GM12874 (cell line): Measurements from ENCODE around the gene MAP3K5.

Experiments used
- TF ChIP-seq, protein P1 (sequence below): IDR thresholded peaks from 2 replicates; pipeline ENCODE4 v1.5.1; 2011; ENCODE audit warnings: low read depth, mild to moderate bottlenecking, control low read depth, low read length, moderate library complexity; ENCODE audit not compliant: insufficient read depth

Gene MAP3K5

DNA sequence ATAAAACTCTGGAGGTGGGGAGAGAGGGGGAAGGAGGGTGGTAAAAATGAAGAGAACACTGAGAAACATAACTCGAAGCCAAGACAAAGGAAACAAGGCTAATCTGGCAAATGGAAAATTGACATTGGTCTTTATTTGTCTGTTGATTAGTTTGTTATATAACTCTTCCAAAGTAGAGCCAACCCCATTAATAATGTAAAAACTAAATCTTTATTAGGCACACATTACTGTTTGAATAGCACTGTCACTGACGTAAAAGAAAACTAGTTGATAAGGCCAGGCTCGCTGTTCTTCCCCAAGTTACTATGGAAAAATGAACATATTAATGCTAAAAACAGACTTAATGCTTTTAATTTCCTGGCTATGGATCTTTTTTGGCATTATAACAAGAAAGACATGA is 110.0 kb downstream of the MAP3K5 start:
- TF ChIP-seq, protein P1, sequence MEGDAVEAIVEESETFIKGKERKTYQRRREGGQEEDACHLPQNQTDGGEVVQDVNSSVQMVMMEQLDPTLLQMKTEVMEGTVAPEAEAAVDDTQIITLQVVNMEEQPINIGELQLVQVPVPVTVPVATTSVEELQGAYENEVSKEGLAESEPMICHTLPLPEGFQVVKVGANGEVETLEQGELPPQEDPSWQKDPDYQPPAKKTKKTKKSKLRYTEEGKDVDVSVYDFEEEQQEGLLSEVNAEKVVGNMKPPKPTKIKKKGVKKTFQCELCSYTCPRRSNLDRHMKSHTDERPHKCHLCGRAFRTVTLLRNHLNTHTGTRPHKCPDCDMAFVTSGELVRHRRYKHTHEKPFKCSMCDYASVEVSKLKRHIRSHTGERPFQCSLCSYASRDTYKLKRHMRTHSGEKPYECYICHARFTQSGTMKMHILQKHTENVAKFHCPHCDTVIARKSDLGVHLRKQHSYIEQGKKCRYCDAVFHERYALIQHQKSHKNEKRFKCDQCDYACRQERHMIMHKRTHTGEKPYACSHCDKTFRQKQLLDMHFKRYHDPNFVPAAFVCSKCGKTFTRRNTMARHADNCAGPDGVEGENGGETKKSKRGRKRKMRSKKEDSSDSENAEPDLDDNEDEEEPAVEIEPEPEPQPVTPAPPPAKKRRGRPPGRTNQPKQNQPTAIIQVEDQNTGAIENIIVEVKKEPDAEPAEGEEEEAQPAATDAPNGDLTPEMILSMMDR, result no peak

DNA sequence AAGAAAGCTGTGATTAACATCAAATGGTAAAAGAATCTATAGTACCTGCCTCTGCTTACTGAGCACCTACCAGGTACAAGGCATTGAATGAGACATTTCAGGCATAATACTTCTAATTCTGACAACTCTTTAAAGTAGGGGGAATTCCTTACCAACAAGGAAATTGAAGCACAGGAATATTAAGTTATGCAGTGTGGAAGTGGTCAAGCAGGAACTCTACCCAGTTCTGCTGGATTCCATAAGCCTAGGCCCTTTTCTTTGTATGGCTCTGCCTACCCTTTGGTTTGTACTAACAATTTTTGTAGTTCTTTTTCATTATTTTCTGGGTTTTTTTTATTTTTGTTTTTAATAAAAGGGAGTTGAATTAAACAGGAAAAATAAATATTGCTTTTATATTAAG is 114.5 kb downstream of the MAP3K5 start:
- TF ChIP-seq, protein P1, result no peak

DNA sequence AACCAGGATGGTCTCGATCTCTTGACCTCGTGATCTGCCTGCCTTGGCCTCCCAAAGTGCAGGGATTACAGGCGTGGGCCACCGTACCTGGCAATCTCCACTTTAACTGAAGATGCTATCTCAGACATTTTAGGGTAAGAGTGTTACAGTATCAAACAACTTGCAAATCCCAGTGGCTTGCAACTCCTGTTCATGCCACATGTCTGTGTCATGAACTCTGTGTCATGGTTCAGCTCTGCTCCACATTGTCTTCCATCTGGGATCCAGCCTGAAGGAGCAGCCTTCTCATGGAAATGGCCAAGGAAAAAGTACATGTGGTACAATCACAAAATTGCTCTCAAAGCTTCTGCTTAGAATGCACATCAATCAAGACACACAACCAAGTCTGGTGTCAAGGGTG is 114.9 kb downstream of the MAP3K5 start:
- TF ChIP-seq, protein P1, result no peak

- TF ChIP-seq, protein P1, result no peak
Measured at GRCh38 chr6:136676075-136676474, 116.2 kb downstream of the MAP3K5 start.

GRCh38 chr6:136673571-136673970 is 118.7 kb downstream of the MAP3K5 start:
- TF ChIP-seq, protein P1, result no peak

- TF ChIP-seq, protein P1, result no peak
Measured at GRCh38 chr6:136672144-136672543, 120.1 kb downstream of the MAP3K5 start.

- TF ChIP-seq, protein P1, result no peak
Measured at GRCh38 chr6:136669299-136669699, 123.0 kb downstream of the MAP3K5 start.

GRCh38 chr6:136668571-136668970 is 123.7 kb downstream of the MAP3K5 start:
- TF ChIP-seq, protein P1, result no peak
